ENCODE results near the gene RBKS.
A peak's percentile ranks its signal among the peaks of the same experiment; 100 is the strongest.

Gene RBKS

DNA sequence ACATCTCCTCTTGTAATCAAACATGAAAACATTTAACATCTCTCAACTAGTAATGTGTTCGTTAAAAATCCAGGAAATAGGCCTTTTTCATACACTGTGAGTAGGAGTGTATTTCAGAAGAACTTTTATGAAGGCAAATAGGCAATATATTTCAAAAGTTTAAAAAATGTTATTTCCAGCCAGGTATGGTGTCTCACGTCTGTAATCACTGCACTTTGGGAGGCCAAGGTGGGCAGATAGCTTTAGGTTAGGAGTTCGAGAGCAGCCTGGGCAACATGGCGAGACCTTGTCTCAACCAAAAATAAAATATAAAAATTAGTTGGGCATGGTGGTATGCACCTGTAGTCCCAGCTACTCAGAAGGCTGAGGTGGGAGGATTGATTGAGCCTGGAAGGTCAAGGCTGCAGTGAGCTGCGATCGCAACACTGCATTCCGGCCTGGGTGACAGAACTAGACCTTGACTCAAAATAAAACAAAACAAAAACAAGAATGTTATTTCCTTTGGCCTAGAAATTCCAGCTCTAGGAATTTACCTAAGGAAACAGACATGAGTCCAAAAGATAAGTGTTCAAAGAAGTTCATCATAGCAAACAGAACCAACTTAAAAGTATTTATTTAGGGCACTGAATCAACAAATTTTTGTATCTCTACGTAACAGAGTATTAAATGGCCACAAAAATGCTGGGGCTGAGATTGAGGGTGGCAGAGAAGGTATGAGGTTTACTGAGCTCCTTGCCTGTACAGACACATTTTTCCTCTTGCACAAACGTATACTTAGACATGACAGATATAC is 14.9 kb downstream of the RBKS start:
- Histone ChIP-seq H2BK12ac (ENCODE audit: low read length) (no peak overlapping the region), H3K4ac (ENCODE audit: low read depth, low read length) (no peak overlapping the region), H3K9ac (ENCODE audit: low read length) (no peak overlapping the region), H3K4me3 (ENCODE audit: low read depth, low read length) (no peak overlapping the region), H3K27ac (ENCODE audit: low read depth, low read length) (no peak overlapping the region), H3K4me1 (ENCODE audit: control insufficient read depth in 1 of 2, insufficient read depth in 2 of 2, low read length in 2 of 2) (no peaks in the 10 kb centered on the region), H3K9me3 (ENCODE audit: insufficient read depth, low read depth, low read length) (no peaks in the 10 kb centered on the region), H3K36me3 (ENCODE audit: control insufficient read depth in 1 of 2, insufficient read depth in 2 of 2, low read length in 2 of 2) (no peaks in the 10 kb centered on the region), H3K4me2 (ENCODE audit: low read length) (no peak overlapping the region), H4K8ac (ENCODE audit: low read depth, low read length) (no peak overlapping the region), H3K79me1 (ENCODE audit: low read length) (no peaks in the 10 kb centered on the region), H2AFZ (ENCODE audit: insufficient read depth, low read length, poor library complexity) (no peak overlapping the region), H2AK5ac (ENCODE audit: low read length) (no peak overlapping the region), H2BK5ac (ENCODE audit: low read depth, low read length, poor library complexity) (no peak overlapping the region), H3K27me3 (ENCODE audit: insufficient read depth, low read length) (no peaks in the 10 kb centered on the region), H3K23ac (ENCODE audit: low read length) (no peak overlapping the region), H4K91ac (ENCODE audit: low read depth, low read length) (no peak overlapping the region), H4K12ac (ENCODE audit: low read depth, low read length) (no peak overlapping the region), H3K79me2 (ENCODE audit: control insufficient read depth, insufficient read depth, low read length, poor library complexity) (no peaks in the 10 kb centered on the region), H2BK120ac (ENCODE audit: insufficient read depth, low read length, poor library complexity) (no peak overlapping the region), H3K18ac (ENCODE audit: low read length) (no peak overlapping the region), H3K14ac (ENCODE audit: low read length) (no peak overlapping the region)
- peak in 1 of 2 donors; percentile 43 for DNase-seq
- no CpG with 5 or more reads among the region's 9 CpGs for WGBS (ENCODE audit: extremely low coverage, insufficient coverage, insufficient read length)

GRCh38 chr2:27873091-27873490 is 17.1 kb downstream of the RBKS start:
- WGBS (ENCODE audit: extremely low coverage, insufficient coverage, insufficient read length) = no CpG with 5 or more reads among the region's 1 CpG
- no peak overlapping the region for H3K14ac ChIP-seq (ENCODE audit: low read length)

GRCh38 chr2:27871802-27872201 is 18.4 kb downstream of the RBKS start:
- Histone ChIP-seq H4K8ac (ENCODE audit: low read depth, low read length) (no peak overlapping the region), H2BK5ac (ENCODE audit: low read depth, low read length, poor library complexity) (no peak overlapping the region), H3K27ac (ENCODE audit: low read depth, low read length) (no peak overlapping the region), H3K4me1 (ENCODE audit: control insufficient read depth in 1 of 2, insufficient read depth in 2 of 2, low read length in 2 of 2) (no peaks in the 10 kb centered on the region), H3K9me3 (ENCODE audit: insufficient read depth, low read depth, low read length) (no peaks in the 10 kb centered on the region), H3K79me2 (ENCODE audit: control insufficient read depth, insufficient read depth, low read length, poor library complexity) (no peaks in the 10 kb centered on the region), H3K4me3 (ENCODE audit: low read depth, low read length) (no peak overlapping the region), H2BK12ac (ENCODE audit: low read length) (no peak overlapping the region), H3K4me2 (ENCODE audit: low read length) (no peak overlapping the region), H2AFZ (ENCODE audit: insufficient read depth, low read length, poor library complexity) (no peak overlapping the region), H3K18ac (ENCODE audit: low read length) (no peak overlapping the region), H2BK120ac (ENCODE audit: insufficient read depth, low read length, poor library complexity) (no peak overlapping the region), H3K9ac (ENCODE audit: low read length) (no peak overlapping the region), H3K4ac (ENCODE audit: low read depth, low read length) (no peak overlapping the region), H3K23ac (ENCODE audit: low read length) (no peak overlapping the region), H3K36me3 (ENCODE audit: control insufficient read depth in 1 of 2, insufficient read depth in 2 of 2, low read length in 2 of 2) (no peaks in the 10 kb centered on the region), H3K79me1 (ENCODE audit: low read length) (no peaks in the 10 kb centered on the region), H2AK5ac (ENCODE audit: low read length) (no peak overlapping the region), H4K91ac (ENCODE audit: low read depth, low read length) (no peak overlapping the region), H4K12ac (ENCODE audit: low read depth, low read length) (no peak overlapping the region), H3K14ac (ENCODE audit: low read length) (no peak overlapping the region), H3K27me3 (ENCODE audit: insufficient read depth, low read length) (no peaks in the 10 kb centered on the region)
- whole genome bisulfite sequencing (ENCODE audit: extremely low coverage, insufficient coverage, insufficient read length) = no CpG with 5 or more reads among the region's 3 CpGs
- DNase-seq = no peak

More at GRCh38 chr2:27873091-27873490, 17.1 kb downstream of the RBKS start:
- no peak overlapping the region for H4K8ac ChIP-seq (ENCODE audit: low read depth, low read length)
- no peak overlapping the region for H3K4me3 ChIP-seq (ENCODE audit: low read depth, low read length)
- no peaks in the 10 kb centered on the region for H3K79me1 ChIP-seq (ENCODE audit: low read length)
- H2BK12ac ChIP-seq (ENCODE audit: low read length) = no peak overlapping the region
- H2BK120ac ChIP-seq (ENCODE audit: insufficient read depth, low read length, poor library complexity) = no peak overlapping the region
- no peaks in the 10 kb centered on the region for H3K79me2 ChIP-seq (ENCODE audit: control insufficient read depth, insufficient read depth, low read length, poor library complexity)
- no peak overlapping the region for H3K4me2 ChIP-seq (ENCODE audit: low read length)
- H3K4ac ChIP-seq (ENCODE audit: low read depth, low read length) = no peak overlapping the region
- H3K18ac ChIP-seq (ENCODE audit: low read length) = no peak overlapping the region
- H4K91ac ChIP-seq (ENCODE audit: low read depth, low read length) = no peak overlapping the region
- H3K9ac ChIP-seq (ENCODE audit: low read length) = no peak overlapping the region
- H2BK5ac ChIP-seq (ENCODE audit: low read depth, low read length, poor library complexity) = no peak overlapping the region
- no peaks in the 10 kb centered on the region for H3K36me3 ChIP-seq (ENCODE audit: control insufficient read depth in 1 of 2, insufficient read depth in 2 of 2, low read length in 2 of 2)
- H3K27ac ChIP-seq (ENCODE audit: low read depth, low read length) = no peak overlapping the region
- no peaks in the 10 kb centered on the region for H3K9me3 ChIP-seq (ENCODE audit: insufficient read depth, low read depth, low read length)
- H2AFZ ChIP-seq (ENCODE audit: insufficient read depth, low read length, poor library complexity) = no peak overlapping the region
- H3K23ac ChIP-seq (ENCODE audit: low read length) = no peak overlapping the region
- no peak overlapping the region for H4K12ac ChIP-seq (ENCODE audit: low read depth, low read length)
- no peaks in the 10 kb centered on the region for H3K27me3 ChIP-seq (ENCODE audit: insufficient read depth, low read length)
- no peaks in the 10 kb centered on the region for H3K4me1 ChIP-seq (ENCODE audit: control insufficient read depth in 1 of 2, insufficient read depth in 2 of 2, low read length in 2 of 2)
- DNase-seq = no peak
- H2AK5ac ChIP-seq (ENCODE audit: low read length) = no peak overlapping the region

DNA sequence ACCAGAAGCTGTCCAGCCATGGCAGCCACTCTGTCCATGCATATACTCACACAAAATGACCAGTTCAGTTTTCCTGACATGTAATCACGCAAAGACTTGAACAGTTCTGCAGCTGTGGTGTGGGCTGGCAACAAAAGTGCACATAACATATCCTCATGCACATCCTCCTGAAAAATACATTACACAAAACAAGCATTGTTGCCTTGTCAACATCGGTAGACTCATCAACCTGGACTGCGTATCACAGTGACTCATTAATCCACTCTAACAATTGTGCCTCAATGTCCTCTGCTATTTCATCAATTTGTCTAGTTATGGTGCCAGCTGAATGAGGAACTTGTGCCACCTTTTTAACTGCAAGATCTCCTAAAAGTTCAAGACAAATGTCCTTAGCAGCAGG is 19.5 kb downstream of the RBKS start:
- Histone ChIP-seq H4K91ac (ENCODE audit: low read depth, low read length) (no peak overlapping the region), H3K79me2 (ENCODE audit: control insufficient read depth, insufficient read depth, low read length, poor library complexity) (no peaks in the 10 kb centered on the region), H3K4me1 (ENCODE audit: control insufficient read depth in 1 of 2, insufficient read depth in 2 of 2, low read length in 2 of 2) (no peaks in the 10 kb centered on the region), H2BK120ac (ENCODE audit: insufficient read depth, low read length, poor library complexity) (no peak overlapping the region), H3K9ac (ENCODE audit: low read length) (no peak overlapping the region), H3K9me3 (ENCODE audit: insufficient read depth, low read depth, low read length) (no peaks in the 10 kb centered on the region), H3K18ac (ENCODE audit: low read length) (no peak overlapping the region), H2BK12ac (ENCODE audit: low read length) (no peak overlapping the region), H3K36me3 (ENCODE audit: control insufficient read depth in 1 of 2, insufficient read depth in 2 of 2, low read length in 2 of 2) (no peaks in the 10 kb centered on the region), H2AK5ac (ENCODE audit: low read length) (no peak overlapping the region), H3K23ac (ENCODE audit: low read length) (no peak overlapping the region), H3K4ac (ENCODE audit: low read depth, low read length) (no peak overlapping the region), H2AFZ (ENCODE audit: insufficient read depth, low read length, poor library complexity) (no peak overlapping the region), H3K14ac (ENCODE audit: low read length) (no peak overlapping the region), H2BK5ac (ENCODE audit: low read depth, low read length, poor library complexity) (no peak overlapping the region), H4K12ac (ENCODE audit: low read depth, low read length) (no peak overlapping the region), H3K4me2 (ENCODE audit: low read length) (no peak overlapping the region), H4K8ac (ENCODE audit: low read depth, low read length) (no peak overlapping the region), H3K27me3 (ENCODE audit: insufficient read depth, low read length) (no peaks in the 10 kb centered on the region), H3K27ac (ENCODE audit: low read depth, low read length) (no peak overlapping the region), H3K4me3 (ENCODE audit: low read depth, low read length) (no peak overlapping the region), H3K79me1 (ENCODE audit: low read length) (no peaks in the 10 kb centered on the region)
- WGBS (ENCODE audit: extremely low coverage, insufficient coverage, insufficient read length) = no CpG with 5 or more reads among the region's 3 CpGs
- no peak for DNase-seq

Measured in trophoblast cell (in vitro differentiated cells and primary cell).